Endothelial cell of umbilical vein (primary cell): Measurements from ENCODE around the gene TBC1D5. TPM values are rescaled to one million over a fixed set of nuclear protein-coding genes. Genes with fewer than 3 reads are reported as not detected.

Experiments
- BruUV-seq: library from RNA; stranded (reverse); fragments of 400-500 nt; replicated peaks from 2 replicates; lab custom pipeline; 2021; lab: Mats Ljungman, UMichigan
- CTCF ChIA-PET: fragments of 300-600, 350-600 bp; sonication (Branson Sonifier 250); formaldehyde crosslinking; loops from one replicate; lab custom pipeline; 2021; ENCODE audit warnings: antibody characterized with exemption, inconsistent platforms; lab: Charles Lee
- POLR2A ChIA-PET: fragments of 300-600, 350-600 bp; sonication (Branson Sonifier 250); formaldehyde crosslinking; loops from one replicate; lab custom pipeline; 2021; ENCODE audit warnings: antibody characterized with exemption, inconsistent platforms; lab: Charles Lee
- DNase-seq: peaks from one replicate; pipeline ENCODE4 v3.0.0-alpha.2; 2011; ENCODE audit warnings: low read depth, low spot score
- FAIRE-seq: peaks from 2 replicates; lab custom pipeline; 2011; peaks lifted over from hg19 to GRCh38; lab: Jason Lieb, UNC
- H2AFZ ChIP-seq: 2 replicates; pipeline ENCODE4 v1.6.0; 2012; ENCODE audit warnings: low read depth, low read length, control low read depth, inconsistent platforms
- H3K27ac ChIP-seq: 2 replicates; pipeline ENCODE4 v1.5.1; 2011; ENCODE audit warnings: low read depth, mild to moderate bottlenecking, control low read depth, low read length, moderate library complexity; ENCODE audit not compliant: insufficient read depth
- H3K27me3 ChIP-seq, 2 experiments: 2 replicates each; pipeline versions ENCODE4 v1.6.0 to v1.6.1; 2011; ENCODE audit warnings: low read length in 2 of 2, mixed read lengths in 1 of 2; ENCODE audit not compliant: control insufficient read depth in 2 of 2, insufficient read depth in 2 of 2
- H3K36me3 ChIP-seq, 2 experiments: 2 replicates in 1 of 2; 3 replicates in 1 of 2; pipeline ENCODE4 v1.5.1; 2011; ENCODE audit warnings: low read length in 2 of 2, mild to moderate bottlenecking in 1 of 2, moderate library complexity in 1 of 2; ENCODE audit not compliant: control insufficient read depth in 2 of 2, insufficient read depth in 2 of 2; ENCODE audit errors: extremely low read depth in 1 of 2
- H3K4me1 ChIP-seq: 3 replicates; pipeline ENCODE4 v1.5.1; 2011; ENCODE audit warnings: mild to moderate bottlenecking, low read length; ENCODE audit not compliant: control insufficient read depth, insufficient read depth; ENCODE audit errors: extremely low read depth
- H3K4me2 ChIP-seq: 2 replicates; pipeline ENCODE4 v1.6.1; 2011; ENCODE audit warnings: low read length, control low read depth, mixed read lengths; ENCODE audit not compliant: insufficient read depth
- H3K4me3 ChIP-seq, 3 experiments: fragments of 200-600 bp in 1 of 3; sonication (generic), shearing (Covaris generic) in 1 of 3; replicated peaks in 1 of 3; 2 replicates each; pipeline ENCODE4 v1.5.1; 2011 to 2016; ENCODE audit warnings: control low read depth in 3 of 3, low read length in 3 of 3, mild to moderate bottlenecking in 2 of 3, inconsistent platforms in 1 of 3, low read depth in 1 of 3, moderate library complexity in 1 of 3; ENCODE audit not compliant: insufficient read depth in 1 of 3
- H3K79me2 ChIP-seq: 2 replicates; pipeline ENCODE4 v1.6.0; 2012; ENCODE audit warnings: low read length, inconsistent platforms; ENCODE audit not compliant: control insufficient read depth, insufficient read depth
- H3K9ac ChIP-seq: replicated peaks from 2 replicates; pipeline ENCODE3; 2011; ENCODE audit warnings: low read length, control low read depth; ENCODE audit not compliant: insufficient read depth; ENCODE audit errors: extremely low read depth
- H3K9me1 ChIP-seq: replicated peaks from 3 replicates; pipeline ENCODE4 v1.6.0; 2011; ENCODE audit warnings: mild to moderate bottlenecking, low read length; ENCODE audit not compliant: control insufficient read depth, insufficient read depth; ENCODE audit errors: extremely low read depth
- H3K9me3 ChIP-seq: replicated peaks from 2 replicates; pipeline ENCODE4 v1.5.1; 2012; ENCODE audit warnings: low read length, inconsistent platforms; ENCODE audit not compliant: control insufficient read depth, insufficient read depth
- H4K20me1 ChIP-seq: replicated peaks from 2 replicates; pipeline ENCODE3; 2011; ENCODE audit warnings: mild to moderate bottlenecking, low read length; ENCODE audit not compliant: control insufficient read depth, insufficient read depth; ENCODE audit errors: extremely low read depth
- CTCF ChIP-seq, 2 donors: IDR thresholded peaks; 1 replicate in 1 of 2; 2 replicates in 1 of 2; pipeline ENCODE4 v1.5.1; 2011; ENCODE audit warnings: low read length in 2 of 2, mild to moderate bottlenecking in 2 of 2, moderate library complexity in 2 of 2, control low read depth in 1 of 2, inconsistent platforms in 1 of 2, low read depth in 1 of 2; ENCODE audit not compliant: insufficient read depth in 1 of 2; ENCODE audit errors: extremely low read depth in 1 of 2
- EZH2 ChIP-seq: IDR thresholded peaks from 2 replicates; pipeline ENCODE4 v1.6.1; 2012; ENCODE audit warnings: borderline replicate concordance, low read depth, mild to moderate bottlenecking, moderate library complexity, low read length, inconsistent platforms; ENCODE audit not compliant: severe bottlenecking
- FOS ChIP-seq: IDR thresholded peaks from 2 replicates; pipeline ENCODE4 v1.6.1; 2011; ENCODE audit warnings: mild to moderate bottlenecking, low read length, moderate library complexity, borderline replicate concordance; ENCODE audit not compliant: insufficient read depth
- GATA2 ChIP-seq: IDR thresholded peaks from 2 replicates; pipeline ENCODE4 v1.7.0; 2011; ENCODE audit warnings: low read depth, mild to moderate bottlenecking, moderate library complexity, mixed read lengths, low read length; ENCODE audit not compliant: insufficient read length, insufficient read depth
- JUN ChIP-seq: IDR thresholded peaks from 2 replicates; pipeline ENCODE4 v1.6.1; 2011; ENCODE audit warnings: borderline replicate concordance, low read depth; ENCODE audit not compliant: insufficient read length, insufficient read depth
- MAX ChIP-seq: IDR thresholded peaks from 2 replicates; pipeline ENCODE4 v1.6.1; 2011; ENCODE audit not compliant: insufficient read depth, insufficient read length
- MYC ChIP-seq: IDR thresholded peaks from one replicate; pipeline ENCODE4 v1.6.1; 2011; ENCODE audit warnings: mild to moderate bottlenecking, low read depth, low read length
- POLR2A ChIP-seq: IDR thresholded peaks from 2 replicates; pipeline ENCODE4 v1.6.1; 2012; ENCODE audit warnings: low read depth, mild to moderate bottlenecking, control low read depth, low read length
- POLR2AphosphoS5 ChIP-seq: IDR thresholded peaks from 2 replicates; pipeline ENCODE4 v1.6.1; 2012; ENCODE audit warnings: low read depth, mild to moderate bottlenecking, control low read depth, low read length, moderate library complexity; ENCODE audit not compliant: insufficient read depth
- dilution Hi-C: fragments of 300-500 bp; cut with MboI; formaldehyde crosslinking; loops from one replicate; pipeline ENCODE4 v1.15.0; 2019; ENCODE audit warnings: low sequenced_read_pairs; ENCODE audit not compliant: extremely low pct_ligation_motif_present
- intact Hi-C: fragments of 100-400 bp; cut with micrococcal nuclease; formaldehyde crosslinking; loops from one replicate; pipeline ENCODE4 v1.10.0; 2022
- polyA plus RNA-seq, 4 experiments: library from polyadenylated mRNA; depleted of rRNA in 3 of 4; stranded (reverse) in 3 of 4; unstranded in 1 of 4; fragments of >200 nt; gene quantifications; 2 replicates each; pipeline versions ENCODE4 v1.2.1 to v1.2.3, GENCODE V29; 2011 to 2012; ENCODE audit warnings: missing spikeins in 1 of 4
- total RNA-seq: library from RNA; stranded (reverse); gene quantifications from 2 replicates; pipeline ENCODE4 v1.2.3, GENCODE V29; 2021

TBC1D5 gene
- total and polyA plus RNA-seq, 2 donors (not counting 3 experiments of a cell fraction or from before 2014, with no cell fraction given), result 17.5 to 44.7 TPM

GRCh38 chr3:17755836-17756235 lies 13.4 kb upstream of the TBC1D5 start:
- DNase-seq (no peak), FAIRE-seq (no peak)
- H3K4me2 ChIP-seq, result no peak overlapping the region
- no peaks in the 10 kb centered on the region for H4K20me1 ChIP-seq
- no peaks in the 10 kb centered on the region for H3K36me3 ChIP-seq
- BruUV-seq, result no TSS peak
- POLR2A ChIA-PET, result no interaction called here
- H3K4me3 ChIP-seq, result no peak overlapping the region
- dilution Hi-C loops, result no loop called here
- H3K27ac ChIP-seq, result no peak overlapping the region
- intact Hi-C loops, result no loop called here
- H3K4me1 ChIP-seq, result peaks cover 10% of the 10 kb centered on the region
- H3K9ac ChIP-seq, result no peak overlapping the region
- peaks cover 3 to 7% of the 10 kb centered on the region in 2 experiments for H3K27me3 ChIP-seq
- CTCF ChIA-PET, result no interaction called here
- no peaks in the 10 kb centered on the region for H3K9me1 ChIP-seq
- TF ChIP-seq JUN, result no peak
- no peak for TF ChIP-seq EZH2
- no peak for TF ChIP-seq CTCF (IDR thresholded peaks at IDR 0.05; ENCODE audit: extremely low read depth in 1 of 2, insufficient read depth in 1 of 2, low read depth in 1 of 2, low read length in 2 of 2)
- no peak for TF ChIP-seq MYC
- no peak for TF ChIP-seq POLR2AphosphoS5
- TF ChIP-seq POLR2A, result no peak
- no peak for TF ChIP-seq FOS
- no peak for TF ChIP-seq GATA2
- no peak for TF ChIP-seq MAX
- H3K79me2 ChIP-seq, result no peaks in the 10 kb centered on the region
- no peaks in the 10 kb centered on the region for H3K9me3 ChIP-seq
- H2AFZ ChIP-seq, result no peak overlapping the region
